GM12891 (cell line): ENCODE data around the gene C11orf71.

Source experiments
- POLR2A ChIP-seq: IDR thresholded peaks from 2 replicates; pipeline ENCODE4 v1.6.1; 2011; ENCODE audit warnings: low read depth, low read length, control low read depth
- POLR2AphosphoS5 ChIP-seq: IDR thresholded peaks from 2 replicates; pipeline ENCODE4 v1.6.1; 2011; ENCODE audit warnings: low read depth, low read length, control low read depth
- POU2F2 ChIP-seq: IDR thresholded peaks from 2 replicates; pipeline ENCODE4 v1.6.1; 2011; ENCODE audit warnings: low read depth, mild to moderate bottlenecking, control low read depth, low read length, moderate library complexity
- SPI1 ChIP-seq: IDR thresholded peaks from 2 replicates; pipeline ENCODE4 v1.6.1; 2011; ENCODE audit warnings: low read depth, low read length, control low read depth
- TAF1 ChIP-seq: IDR thresholded peaks from 2 replicates; pipeline ENCODE4 v1.6.1; 2011; ENCODE audit warnings: low read depth, low read length, control low read depth

DNA sequence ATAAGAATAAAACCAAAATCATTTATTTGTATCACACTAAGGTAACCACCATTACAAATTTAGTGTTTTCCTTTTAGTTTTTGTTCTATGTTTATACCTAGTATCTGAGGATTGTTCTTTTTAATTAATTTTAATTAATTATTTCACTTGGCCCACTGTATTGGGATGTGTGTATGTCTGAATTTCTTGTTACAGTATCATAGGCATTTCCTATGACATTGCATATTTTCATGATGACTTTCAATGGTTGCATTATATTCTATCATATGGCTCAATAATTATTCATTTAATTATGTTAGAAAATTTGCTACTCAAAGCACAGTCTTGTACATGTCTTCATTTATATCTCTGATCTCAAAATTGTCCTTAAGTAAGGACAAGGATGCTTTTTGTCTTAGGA, 41.0 kb downstream of the C11orf71 start:
- TF ChIP-seq TAF1 (no peak), POLR2AphosphoS5 (no peak), POLR2A (no peak), POU2F2 (no peak), SPI1 (no peak)
